Measurements from ENCODE around the gene CEP295NL. TPM values are rescaled to one million over a fixed set of nuclear protein-coding genes. Genes with fewer than 3 reads are reported as not detected.
A peak's percentile ranks its signal among the peaks of the same experiment; 100 is the strongest.
"Not testable (repeated sequence)": the region's sequence is repeated elsewhere in the genome, so short reads cannot be mapped to it uniquely, and the experiment has no call there.

Gene CEP295NL
- total and polyA plus RNA-seq, 9 donors = 0.25 to 8.0 (median 4.4) TPM

GRCh38 chr17:78890498-78890897, 12.5 kb downstream of the CEP295NL start:
- no peaks in the 10 kb centered on the region for H3K36me3 ChIP-seq
- intact Hi-C loops (cut with DNase I) = no loop called here
- peaks cover 28% of the 10 kb centered on the region for H3K4me1 ChIP-seq (ENCODE audit: insufficient read depth)
- H3K4me3 ChIP-seq = no peak overlapping the region
- H3K27me3 ChIP-seq = no peaks in the 10 kb centered on the region
- TF ChIP-seq POLR2A (IDR thresholded peaks at IDR 0.05) (no peak), CTCF (IDR thresholded peaks at IDR 0.05) (no peak), EP300 (IDR thresholded peaks at IDR 0.05) (no peak)
- 83 to 89% (median 87%) methylated on average over 16 of the region's 16 CpGs for WGBS, 3 donors
- no peaks in the 10 kb centered on the region for H3K9me3 ChIP-seq
- no peak for DNase-seq
- no peak overlapping the region for H3K27ac ChIP-seq

- peaks cover 27% of the 10 kb centered on the region for H3K4me1 ChIP-seq (ENCODE audit: insufficient read depth)
- 88 to 93% (median 93%) methylated on average over 11 of the region's 11 CpGs for WGBS, 3 donors
- DNase-seq; H3K36me3 ChIP-seq; H3K4me3 ChIP-seq; H3K9me3 ChIP-seq; H3K27ac ChIP-seq; H3K27me3 ChIP-seq; intact Hi-C loops (cut with DNase I): not testable (repeated sequence)
Observed at GRCh38 chr17:78890096-78890495, 12.9 kb downstream of the CEP295NL start.

- no peak for DNase-seq
- Histone ChIP-seq H3K4me1 (ENCODE audit: insufficient read depth) (peaks cover 32% of the 10 kb centered on the region), H3K27ac (no peak overlapping the region), H3K36me3 (no peaks in the 10 kb centered on the region), H3K27me3 (no peaks in the 10 kb centered on the region), H3K4me3 (no peak overlapping the region), H3K9me3 (no peaks in the 10 kb centered on the region)
- WGBS, 3 donors = 67 to 73% (median 72%) methylated on average over 8 of the region's 8 CpGs
- TF ChIP-seq POLR2A (IDR thresholded peaks at IDR 0.05) (no peak), CTCF (IDR thresholded peaks at IDR 0.05) (no peak), EP300 (IDR thresholded peaks at IDR 0.05) (no peak)
- intact Hi-C loops (cut with DNase I) = no loop called here
Observed at GRCh38 chr17:78889531-78889930, 13.5 kb downstream of the CEP295NL start.

GRCh38 chr17:78888941-78889518, 14.0 kb downstream of the CEP295NL start:
- H3K4me3 ChIP-seq = no peak overlapping the region
- no peak overlapping the region for H3K27ac ChIP-seq
- H3K9me3 ChIP-seq = no peaks in the 10 kb centered on the region
- 72 to 87% (median 81%) methylated on average over 10 of the region's 10 CpGs for WGBS, 3 donors
- peaks cover 35% of the 10 kb centered on the region for H3K4me1 ChIP-seq (ENCODE audit: insufficient read depth)
- intact Hi-C loops (cut with DNase I) = no loop called here
- H3K27me3 ChIP-seq = no peaks in the 10 kb centered on the region
- DNase-seq = no peak
- H3K36me3 ChIP-seq = no peaks in the 10 kb centered on the region
- TF ChIP-seq POLR2A (IDR thresholded peaks at IDR 0.05) = no peak

- no peak for TF ChIP-seq EP300 (IDR thresholded peaks at IDR 0.05)
- TF ChIP-seq CTCF (IDR thresholded peaks at IDR 0.05) = no peak
- no peak for TF ChIP-seq POLR2A (IDR thresholded peaks at IDR 0.05)
- WGBS, 3 donors = 90 to 93% (median 90%) methylated on average over 12 of the region's 12 CpGs
- no peak overlapping the region for H3K4me3 ChIP-seq
- H3K9me3 ChIP-seq = no peaks in the 10 kb centered on the region
- intact Hi-C loops (cut with DNase I) = no loop called here
- no peaks in the 10 kb centered on the region for H3K36me3 ChIP-seq
- no peak for DNase-seq
- no peaks in the 10 kb centered on the region for H3K27me3 ChIP-seq
- peaks cover 36% of the 10 kb centered on the region for H3K4me1 ChIP-seq (ENCODE audit: insufficient read depth)
- peak overlapping the region in 1 of 2 donors; percentile 11 for H3K27ac ChIP-seq
Observed at GRCh38 chr17:78886954-78887353, 16.0 kb downstream of the CEP295NL start.
